ENCODE data around the gene C5orf22. TPM values are rescaled to one million over a fixed set of nuclear protein-coding genes. Genes with fewer than 3 reads are reported as not detected.

Gene C5orf22
- total RNA-seq, 1 experiment from 2014 or later, result 18.5 TPM

DNA sequence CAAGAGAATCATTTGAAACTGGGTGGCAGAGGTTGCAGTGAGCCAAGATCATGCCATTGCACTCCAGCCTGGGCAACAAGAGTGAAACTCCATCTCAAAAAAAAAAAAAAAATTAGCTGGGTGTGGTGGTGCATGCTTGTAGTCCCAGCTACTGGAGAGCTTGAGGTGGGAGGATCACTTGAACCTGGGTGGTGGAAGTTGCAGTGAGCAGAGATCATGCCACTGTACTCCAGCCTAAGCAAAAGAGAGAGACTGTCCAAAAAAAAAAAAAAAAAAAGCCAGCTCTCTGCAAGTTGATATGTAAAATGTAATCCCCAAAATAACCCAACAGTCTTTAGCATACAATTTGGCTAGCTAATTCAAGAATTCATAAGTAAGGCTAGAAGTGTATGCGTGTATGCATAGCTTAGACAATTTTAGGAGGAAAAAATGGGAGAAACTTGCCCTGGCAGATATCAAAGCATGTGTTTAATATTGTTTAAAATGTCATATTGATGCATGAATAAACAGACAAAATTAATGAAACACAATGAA lies 36.3 kb downstream of the C5orf22 start:
- no peaks in the 10 kb centered on the region for H3K36me3 Mint-ChIP-seq (ENCODE audit: insufficient read depth, unreplicated experiment)
- ChIA-PET POLR2A (interaction anchor here (0.7 to 0.9 kb wide), 3 partner anchors 10 to 26 kb away, joined by 3 to 4 read pairs (median 3); no protein-coding TSS in a partner anchor), CTCF (no interaction called here)
- DNase-seq (ENCODE audit: unreplicated experiment), result no peak
- intact Hi-C loops (cut with micrococcal nuclease), result no loop called here
- no peak overlapping the region for H3K27ac Mint-ChIP-seq (ENCODE audit: low read depth, unreplicated experiment)
- H3K27me3 Mint-ChIP-seq (ENCODE audit: insufficient read depth, unreplicated experiment), result no peaks in the 10 kb centered on the region
- H3K4me1 Mint-ChIP-seq (ENCODE audit: insufficient read depth, unreplicated experiment), result no peaks in the 10 kb centered on the region
- TF ChIP-seq, protein P1, sequence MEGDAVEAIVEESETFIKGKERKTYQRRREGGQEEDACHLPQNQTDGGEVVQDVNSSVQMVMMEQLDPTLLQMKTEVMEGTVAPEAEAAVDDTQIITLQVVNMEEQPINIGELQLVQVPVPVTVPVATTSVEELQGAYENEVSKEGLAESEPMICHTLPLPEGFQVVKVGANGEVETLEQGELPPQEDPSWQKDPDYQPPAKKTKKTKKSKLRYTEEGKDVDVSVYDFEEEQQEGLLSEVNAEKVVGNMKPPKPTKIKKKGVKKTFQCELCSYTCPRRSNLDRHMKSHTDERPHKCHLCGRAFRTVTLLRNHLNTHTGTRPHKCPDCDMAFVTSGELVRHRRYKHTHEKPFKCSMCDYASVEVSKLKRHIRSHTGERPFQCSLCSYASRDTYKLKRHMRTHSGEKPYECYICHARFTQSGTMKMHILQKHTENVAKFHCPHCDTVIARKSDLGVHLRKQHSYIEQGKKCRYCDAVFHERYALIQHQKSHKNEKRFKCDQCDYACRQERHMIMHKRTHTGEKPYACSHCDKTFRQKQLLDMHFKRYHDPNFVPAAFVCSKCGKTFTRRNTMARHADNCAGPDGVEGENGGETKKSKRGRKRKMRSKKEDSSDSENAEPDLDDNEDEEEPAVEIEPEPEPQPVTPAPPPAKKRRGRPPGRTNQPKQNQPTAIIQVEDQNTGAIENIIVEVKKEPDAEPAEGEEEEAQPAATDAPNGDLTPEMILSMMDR (IDR thresholded peaks at IDR 0.05; ENCODE audit: unreplicated experiment), result no peak
- peaks cover 15% of the 10 kb centered on the region for H3K9me3 Mint-ChIP-seq (ENCODE audit: unreplicated experiment)
- H3K4me3 Mint-ChIP-seq (ENCODE audit: unreplicated experiment), result no peak overlapping the region
- BruUV-seq (replicated peaks), result no TSS peak

DNA sequence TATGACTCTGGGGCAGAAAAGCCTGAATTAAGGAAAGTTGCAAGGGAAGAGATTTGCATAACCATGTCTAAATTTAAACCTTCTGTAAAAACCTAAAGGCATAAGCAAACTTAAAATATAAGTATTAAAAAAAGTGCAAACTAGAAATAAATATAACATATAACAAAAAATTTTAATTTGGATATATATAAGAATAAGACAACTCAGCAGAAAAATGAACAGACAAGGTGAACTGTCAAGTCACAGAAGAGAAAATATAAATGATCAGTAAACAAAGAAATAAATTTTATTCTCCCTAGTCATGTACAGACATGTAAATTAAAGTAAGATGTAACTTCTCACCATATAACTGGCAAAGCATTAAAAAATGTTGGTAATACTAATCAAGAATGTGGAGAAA lies 37.0 kb downstream of the C5orf22 start:
- intact Hi-C loops (cut with micrococcal nuclease), result no loop called here

DNA sequence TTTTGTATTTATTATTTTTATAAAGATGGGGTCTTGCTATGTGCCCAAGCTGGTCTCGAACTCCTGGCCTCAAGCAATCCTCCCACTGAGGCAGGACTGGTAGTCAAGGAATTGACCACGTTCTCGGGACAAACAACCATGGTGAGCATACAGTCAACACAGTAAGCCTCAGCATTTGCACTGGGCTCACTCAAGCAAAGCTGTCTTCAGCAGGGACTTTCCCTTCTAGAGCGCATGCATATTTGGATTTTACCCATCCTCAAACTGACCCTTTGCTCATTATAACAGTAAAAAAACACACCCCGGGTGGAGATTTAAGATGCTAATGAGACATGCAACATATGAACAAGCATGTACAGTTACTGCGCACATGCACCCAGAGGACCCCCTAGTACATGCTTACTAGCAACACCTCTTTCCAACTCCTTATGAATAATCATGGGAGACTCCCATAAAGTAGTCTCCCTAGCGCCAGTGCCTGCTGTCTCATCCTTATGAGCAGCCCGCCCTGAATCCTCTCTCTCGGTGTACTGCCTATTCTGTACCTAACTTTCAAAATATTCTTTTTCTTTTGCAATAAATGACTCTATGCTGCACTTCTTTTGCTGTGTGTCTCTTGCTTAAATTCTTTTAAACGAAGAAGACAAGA lies 41.5 kb downstream of the C5orf22 start:
- Mint-ChIP-seq H3K36me3 (ENCODE audit: insufficient read depth, unreplicated experiment) (no peaks in the 10 kb centered on the region), H3K4me3 (ENCODE audit: unreplicated experiment) (no peak overlapping the region), H3K27ac (ENCODE audit: low read depth, unreplicated experiment) (no peak overlapping the region), H3K4me1 (ENCODE audit: insufficient read depth, unreplicated experiment) (peaks cover 5% of the 10 kb centered on the region), H3K9me3 (ENCODE audit: unreplicated experiment) (no peaks in the 10 kb centered on the region), H3K27me3 (ENCODE audit: insufficient read depth, unreplicated experiment) (peaks cover 45% of the 10 kb centered on the region)
- intact Hi-C loops (cut with micrococcal nuclease), result no loop called here
- DNase-seq (ENCODE audit: unreplicated experiment), result no peak
- TF ChIP-seq, protein P1 (IDR thresholded peaks at IDR 0.05; ENCODE audit: unreplicated experiment), result no peak
- POLR2A ChIA-PET, result no interaction called here
- BruUV-seq (replicated peaks), result no TSS peak
- CTCF ChIA-PET, result interaction anchor here (2.8 kb wide), 1 partner anchor 236 kb away, joined by 8 read pairs; no protein-coding TSS in a partner anchor

More for the DNA sequence above, 37.0 kb downstream of the C5orf22 start:
- no peak overlapping the region for H3K27ac Mint-ChIP-seq (ENCODE audit: low read depth, unreplicated experiment)
- H3K4me3 Mint-ChIP-seq (ENCODE audit: unreplicated experiment), result no peak overlapping the region
- H3K36me3 Mint-ChIP-seq (ENCODE audit: insufficient read depth, unreplicated experiment), result no peaks in the 10 kb centered on the region
- H3K4me1 Mint-ChIP-seq (ENCODE audit: insufficient read depth, unreplicated experiment), result no peaks in the 10 kb centered on the region
- H3K9me3 Mint-ChIP-seq (ENCODE audit: unreplicated experiment), result peaks cover 15% of the 10 kb centered on the region
- TF ChIP-seq, protein P1 (IDR thresholded peaks at IDR 0.05; ENCODE audit: unreplicated experiment), result no peak
- no peaks in the 10 kb centered on the region for H3K27me3 Mint-ChIP-seq (ENCODE audit: insufficient read depth, unreplicated experiment)
- BruUV-seq (replicated peaks), result no TSS peak
- DNase-seq (ENCODE audit: unreplicated experiment), result no peak
- ChIA-PET POLR2A (no interaction called here), CTCF (interaction anchor here (0.6 to 0.7 kb wide), 2 partner anchors 521 to 781 kb away, joined by 3 read pairs; no protein-coding TSS in a partner anchor)

DNA sequence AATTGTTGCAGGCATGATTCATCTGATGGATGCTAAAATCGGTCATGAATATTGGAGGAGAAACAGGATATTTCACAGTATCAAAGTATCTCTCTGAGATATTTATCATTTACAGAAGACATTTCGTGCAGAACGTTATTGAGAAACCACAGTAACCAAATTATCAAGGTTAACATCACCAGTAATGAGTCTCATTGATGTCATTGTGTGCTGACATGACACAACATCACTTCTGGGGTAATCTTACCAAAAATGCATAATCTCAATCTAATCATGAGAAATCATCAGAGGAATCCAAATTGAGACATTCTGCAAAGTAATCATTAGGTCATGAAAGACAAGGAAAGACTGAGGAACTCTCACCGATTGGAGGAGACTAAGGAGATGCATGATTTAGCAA lies 42.7 kb downstream of the C5orf22 start:
- H3K4me1 Mint-ChIP-seq (ENCODE audit: insufficient read depth, unreplicated experiment), result peaks cover 5% of the 10 kb centered on the region
- no peak overlapping the region for H3K27ac Mint-ChIP-seq (ENCODE audit: low read depth, unreplicated experiment)
- no peaks in the 10 kb centered on the region for H3K36me3 Mint-ChIP-seq (ENCODE audit: insufficient read depth, unreplicated experiment)
- POLR2A ChIA-PET, result interaction anchor here (0.6 kb wide), 1 partner anchor 339 kb away, joined by 3 read pairs; no protein-coding TSS in a partner anchor
- no peak for DNase-seq (ENCODE audit: unreplicated experiment)
- H3K4me3 Mint-ChIP-seq (ENCODE audit: unreplicated experiment), result no peak overlapping the region
- TF ChIP-seq, protein P1 (IDR thresholded peaks at IDR 0.05; ENCODE audit: unreplicated experiment), result no peak
- CTCF ChIA-PET, result interaction anchor here (2.8 kb wide), 1 partner anchor 234 kb away, joined by 8 read pairs; no protein-coding TSS in a partner anchor
- H3K9me3 Mint-ChIP-seq (ENCODE audit: unreplicated experiment), result no peaks in the 10 kb centered on the region
- no TSS peak for BruUV-seq (replicated peaks)
- peaks cover 48% of the 10 kb centered on the region for H3K27me3 Mint-ChIP-seq (ENCODE audit: insufficient read depth, unreplicated experiment)
- intact Hi-C loops (cut with micrococcal nuclease), result no loop called here
